Activated naive CD8-positive, alpha-beta T cell treated with anti-CD3 and anti-CD28 coated beads, Interleukin-2, amount 50 U/mL, for 24 hours (primary cell): ENCODE measurements around the gene DNASE1.
A peak's percentile ranks its signal among the peaks of the same experiment; 100 is the strongest.
"Not testable (repeated sequence)": the region's sequence is repeated elsewhere in the genome, so short reads cannot be mapped to it uniquely, and the experiment has no call there.

Source experiments
- ATAC-seq: fragments of 150-1000 bp; cut with Tn5 transposase; one replicate; pipeline ENCODE4 v1.10.0; 2021
- DNase-seq: peaks from one replicate; pipeline ENCODE4 v3.0.0; 2021
- H3K27ac Mint-ChIP-seq: one replicate; pipeline ENCODE4 v1.8.0; 2021; ENCODE audit warnings: mild to moderate bottlenecking, mixed read lengths
- H3K27me3 Mint-ChIP-seq: one replicate; pipeline ENCODE4 v1.8.0; 2021; ENCODE audit warnings: mixed read lengths
- H3K36me3 Mint-ChIP-seq: one replicate; pipeline ENCODE4 v1.8.0; 2021; ENCODE audit warnings: low read depth, mixed read lengths
- H3K4me1 Mint-ChIP-seq: one replicate; pipeline ENCODE4 v1.8.0; 2021; ENCODE audit warnings: mixed read lengths
- H3K4me3 Mint-ChIP-seq: one replicate; pipeline ENCODE4 v1.8.0; 2021; ENCODE audit warnings: mild to moderate bottlenecking, moderate library complexity, mixed read lengths
- H3K9me3 Mint-ChIP-seq: one replicate; pipeline ENCODE4 v1.8.0; 2021; ENCODE audit warnings: mixed read lengths

Gene DNASE1

GRCh38 chr16:3651461-3652372 lies 2.8 kb upstream of the DNASE1 start:
- Mint-ChIP-seq H3K4me1 (no peaks in the 10 kb centered on the region), H3K27me3 (no peaks in the 10 kb centered on the region), H3K36me3 (peaks cover 7% of the 10 kb centered on the region), H3K27ac (no peak overlapping the region), H3K4me3 (no peak overlapping the region), H3K9me3 (no peaks in the 10 kb centered on the region)
- DNase-seq (no peak), ATAC-seq (peak; percentile 5)

GRCh38 chr16:3652373-3653195 lies 1.9 kb upstream of the DNASE1 start:
- H3K9me3 Mint-ChIP-seq: no peaks in the 10 kb centered on the region
- ATAC-seq: no peak
- H3K36me3 Mint-ChIP-seq: peaks cover 14% of the 10 kb centered on the region
- H3K27ac Mint-ChIP-seq: no peak overlapping the region
- H3K4me3 Mint-ChIP-seq: peak overlapping the region; percentile 17
- no peaks in the 10 kb centered on the region for H3K27me3 Mint-ChIP-seq
- no peak for DNase-seq
- H3K4me1 Mint-ChIP-seq: peaks cover 8% of the 10 kb centered on the region

- Mint-ChIP-seq H3K9me3 (no peaks in the 10 kb centered on the region), H3K36me3 (peaks cover 28% of the 10 kb centered on the region), H3K4me3 (no peak overlapping the region), H3K27ac (no peak overlapping the region), H3K27me3 (no peaks in the 10 kb centered on the region), H3K4me1 (peaks cover 18% of the 10 kb centered on the region)
- ATAC-seq (no peak), DNase-seq (no peak)
These were observed 522 bp downstream of the DNASE1 start for GRCh38 chr16:3655030-3655395.

GRCh38 chr16:3655396-3656159 lies 1.1 kb downstream of the DNASE1 start:
- no peak for ATAC-seq
- Mint-ChIP-seq H3K36me3 (peaks cover 29% of the 10 kb centered on the region), H3K27me3 (no peaks in the 10 kb centered on the region), H3K4me1 (peaks cover 18% of the 10 kb centered on the region), H3K27ac (no peak overlapping the region), H3K4me3 (no peak overlapping the region), H3K9me3 (no peaks in the 10 kb centered on the region)
- no peak for DNase-seq

GRCh38 chr16:3656160-3656490 lies 1.6 kb downstream of the DNASE1 start:
- peaks cover 18% of the 10 kb centered on the region for H3K4me1 Mint-ChIP-seq
- H3K27ac Mint-ChIP-seq, DNase-seq, ATAC-seq, H3K27me3 Mint-ChIP-seq, H3K4me3 Mint-ChIP-seq, H3K9me3 Mint-ChIP-seq: not testable (repeated sequence)
- H3K36me3 Mint-ChIP-seq: peaks cover 34% of the 10 kb centered on the region

- H3K27ac Mint-ChIP-seq: peak overlapping the region; percentile 50
- H3K9me3 Mint-ChIP-seq: no peaks in the 10 kb centered on the region
- peaks cover 38% of the 10 kb centered on the region for H3K36me3 Mint-ChIP-seq
- DNase-seq: peak; percentile 44
- peaks cover 18% of the 10 kb centered on the region for H3K4me1 Mint-ChIP-seq
- no peak overlapping the region for H3K4me3 Mint-ChIP-seq
- H3K27me3 Mint-ChIP-seq: no peaks in the 10 kb centered on the region
- ATAC-seq: peak; percentile 72
These were observed 2.3 kb downstream of the DNASE1 start for GRCh38 chr16:3656491-3657468.

GRCh38 chr16:3659251-3659650 lies 4.8 kb downstream of the DNASE1 start:
- ATAC-seq: no peak
- Mint-ChIP-seq H3K4me1 (peaks cover 18% of the 10 kb centered on the region), H3K27me3 (no peaks in the 10 kb centered on the region), H3K36me3 (peaks cover 45% of the 10 kb centered on the region), H3K27ac (peak overlapping the region; percentile 82), H3K9me3 (no peaks in the 10 kb centered on the region), H3K4me3 (no peak overlapping the region)
- DNase-seq: no peak

GRCh38 chr16:3661311-3661710 lies 6.8 kb downstream of the DNASE1 start:
- Mint-ChIP-seq H3K36me3 (peaks cover 50% of the 10 kb centered on the region), H3K4me1 (peaks cover 23% of the 10 kb centered on the region), H3K27me3 (no peaks in the 10 kb centered on the region), H3K27ac (peak overlapping the region; percentile 6), H3K4me3 (no peak overlapping the region), H3K9me3 (no peaks in the 10 kb centered on the region)
- ATAC-seq (no peak), DNase-seq (no peak)

GRCh38 chr16:3661922-3662321 lies 7.4 kb downstream of the DNASE1 start:
- Mint-ChIP-seq H3K27me3 (no peaks in the 10 kb centered on the region), H3K9me3 (no peaks in the 10 kb centered on the region), H3K4me1 (peaks cover 25% of the 10 kb centered on the region), H3K27ac (no peak overlapping the region), H3K4me3 (no peak overlapping the region), H3K36me3 (peaks cover 49% of the 10 kb centered on the region)
- ATAC-seq (no peak), DNase-seq (no peak)

- no peaks in the 10 kb centered on the region for H3K9me3 Mint-ChIP-seq
These were observed 8.1 kb downstream of the DNASE1 start for GRCh38 chr16:3662601-3663000.

GRCh38 chr16:3664187-3664896 lies 9.9 kb downstream of the DNASE1 start:
- DNase-seq (no peak), ATAC-seq (no peak)
- Mint-ChIP-seq H3K9me3 (no peaks in the 10 kb centered on the region), H3K4me3 (no peak overlapping the region), H3K36me3 (peaks cover 46% of the 10 kb centered on the region), H3K4me1 (peaks cover 14% of the 10 kb centered on the region), H3K27me3 (no peaks in the 10 kb centered on the region), H3K27ac (no peak overlapping the region)

More at GRCh38 chr16:3662601-3663000, 8.1 kb downstream of the DNASE1 start:
- Mint-ChIP-seq H3K27ac (no peak overlapping the region), H3K27me3 (no peaks in the 10 kb centered on the region), H3K36me3 (peaks cover 47% of the 10 kb centered on the region), H3K4me1 (peaks cover 18% of the 10 kb centered on the region), H3K4me3 (no peak overlapping the region)
- no peak for ATAC-seq
- DNase-seq: no peak

GRCh38 chr16:3665508-3665907 lies 11.0 kb downstream of the DNASE1 start:
- H3K9me3 Mint-ChIP-seq: no peaks in the 10 kb centered on the region
- peaks cover 11% of the 10 kb centered on the region for H3K4me1 Mint-ChIP-seq

GRCh38 chr16:3668626-3669025 lies 14.1 kb downstream of the DNASE1 start:
- H3K9me3 Mint-ChIP-seq: no peaks in the 10 kb centered on the region
- no peak overlapping the region for H3K27ac Mint-ChIP-seq

More at GRCh38 chr16:3665508-3665907, 11.0 kb downstream of the DNASE1 start:
- H3K27ac Mint-ChIP-seq: no peak overlapping the region
- ATAC-seq (peak; percentile 61), DNase-seq (no peak)
- peaks cover 41% of the 10 kb centered on the region for H3K36me3 Mint-ChIP-seq
- no peak overlapping the region for H3K4me3 Mint-ChIP-seq
- H3K27me3 Mint-ChIP-seq: no peaks in the 10 kb centered on the region

More at GRCh38 chr16:3668626-3669025, 14.1 kb downstream of the DNASE1 start:
- ATAC-seq (no peak), DNase-seq (no peak)
- Mint-ChIP-seq H3K36me3 (peaks cover 42% of the 10 kb centered on the region), H3K4me1 (peaks cover 13% of the 10 kb centered on the region), H3K27me3 (no peaks in the 10 kb centered on the region), H3K4me3 (no peak overlapping the region)
